A549 (cell line): ENCODE measurements around the gene ADCY3. TPM values are rescaled to one million over a fixed set of nuclear protein-coding genes. Genes with fewer than 3 reads are reported as not detected.

Experiments used
- ATAC-seq, 2 experiments: fragments of 200-7000 bp in 1 of 2; fragments of >200 bp in 1 of 2; cut with Nextera tagmentation in 1 of 2; cut with Tn5 transposase in 1 of 2; 3 replicates each; pipeline versions ENCODE4 v1.8.0 to v1.9.1; 2018 to 2020; ENCODE audit warnings: mild to moderate bottlenecking in 1 of 2, moderate library complexity in 1 of 2
- CTCF ChIA-PET: fragments of 300-600 bp; sonication (Branson Sonifier 250); formaldehyde crosslinking; extraction: SDS; loops from one replicate; lab custom pipeline; 2021; ENCODE audit warnings: antibody characterized with exemption, inconsistent platforms; lab: Yijun Ruan, JAX
- POLR2A ChIA-PET: fragments of 350-600 bp; formaldehyde crosslinking; extraction: SDS; loops from one replicate; lab custom pipeline; 2021; ENCODE audit warnings: antibody characterized with exemption, inconsistent platforms; lab: Yijun Ruan, JAX
- DNase-seq, 2 experiments: peaks; one replicate each; pipeline versions ENCODE4 v3.0.0 to v3.0.0-alpha.2; 2011 to 2016; ENCODE audit warnings: low read depth in 1 of 2, low spot score in 1 of 2
- FAIRE-seq: peaks from 2 replicates; lab custom pipeline; 2011; peaks lifted over from hg19 to GRCh38; lab: Jason Lieb, UNC
- H3K27ac ChIP-seq, 2 experiments: fragments of >200 bp; sonication (Bioruptor Twin); formaldehyde crosslinking; 3 replicates each; pipeline ENCODE4 v1.5.1; 2016 to 2017
- H3K4me1 ChIP-seq: fragments of >200 bp; sonication (Bioruptor Twin); formaldehyde crosslinking; 3 replicates; pipeline ENCODE4 v1.6.1; 2016
- H3K4me2 ChIP-seq: fragments of >200 bp; sonication (Bioruptor Twin); formaldehyde crosslinking; 3 replicates; pipeline ENCODE4 v1.6.1; 2016
- H3K4me3 ChIP-seq: fragments of >200 bp; sonication (Bioruptor Twin); formaldehyde crosslinking; 3 replicates; pipeline ENCODE4 v1.5.1; 2016
- H3K9me3 ChIP-seq: fragments of >200 bp; sonication (Bioruptor Twin); formaldehyde crosslinking; 3 replicates; pipeline ENCODE4 v1.6.1; 2016
- BHLHE40 ChIP-seq: IDR thresholded peaks from 2 replicates; pipeline ENCODE4 v1.6.1; 2012; ENCODE audit warnings: low read depth, low read length, inconsistent platforms
- CBX2 ChIP-seq: fragments of 200-600 bp; sonication (generic); IDR thresholded peaks from 2 replicates; pipeline ENCODE4 v1.6.1; 2016; ENCODE audit warnings: low read depth, mild to moderate bottlenecking, borderline replicate concordance
- CHD4 ChIP-seq: fragments of 200-600 bp; sonication (generic); IDR thresholded peaks from 2 replicates; pipeline ENCODE4 v1.6.1; 2016; ENCODE audit warnings: antibody characterized with exemption, mild to moderate bottlenecking, borderline replicate concordance
- E2F6 ChIP-seq: IDR thresholded peaks from 2 replicates; pipeline ENCODE4 v1.6.1; 2012; ENCODE audit warnings: low read depth, borderline replicate concordance
- EHF ChIP-seq: fragments of 250-450 bp; sonication (Bioruptor Pico); IDR thresholded peaks from 2 replicates; pipeline ENCODE4 v1.5.0; 2020; ENCODE audit warnings: mild to moderate bottlenecking
- EHMT2 ChIP-seq: fragments of 200-600 bp; sonication (generic); IDR thresholded peaks from 2 replicates; pipeline ENCODE4 v1.6.1; 2016; ENCODE audit warnings: antibody characterized with exemption, low read depth, mild to moderate bottlenecking, moderate library complexity
- ESRRA ChIP-seq: fragments of 150-350 bp; IDR thresholded peaks from 2 replicates; pipeline ENCODE4 v1.6.1; 2014; ENCODE audit warnings: mild to moderate bottlenecking, low read length, borderline replicate concordance
- HDAC2 ChIP-seq: fragments of 200-600 bp; sonication (generic); IDR thresholded peaks from 2 replicates; pipeline ENCODE4 v1.6.1; 2016
- HES2 ChIP-seq: fragments of >200 bp; sonication (Bioruptor Twin); formaldehyde crosslinking; IDR thresholded peaks from 2 replicates; pipeline ENCODE4 v1.6.1; 2016
- HOXB13 ChIP-seq: fragments of 250-450 bp; sonication (Bioruptor Pico); IDR thresholded peaks from 2 replicates; pipeline ENCODE4 v1.5.0; 2020; ENCODE audit warnings: low read depth, mild to moderate bottlenecking, moderate library complexity
- JUNB ChIP-seq: fragments of >200 bp; sonication (Bioruptor Twin); formaldehyde crosslinking; IDR thresholded peaks from 2 replicates; pipeline ENCODE4 v1.6.1; 2016
- KDM1A ChIP-seq: fragments of 200-600 bp; sonication (generic); IDR thresholded peaks from 2 replicates; pipeline ENCODE4 v1.6.1; 2016; ENCODE audit warnings: low read depth, mild to moderate bottlenecking
- KDM5A ChIP-seq: fragments of 200-600 bp; sonication (generic); IDR thresholded peaks from 2 replicates; pipeline ENCODE4 v1.6.1; 2016; ENCODE audit warnings: antibody characterized with exemption, mild to moderate bottlenecking
- MAFK ChIP-seq: fragments of 450-650 bp; IDR thresholded peaks from 2 replicates; pipeline ENCODE4 v1.6.1; 2014; ENCODE audit not compliant: partially characterized antibody
- NFE2L2 ChIP-seq: fragments of 150-350 bp; conservative IDR thresholded peaks from 2 replicates; pipeline ENCODE4 v1.6.1; 2014; ENCODE audit warnings: low read length
- NPAS2 ChIP-seq: fragments of 250-450 bp; sonication (Bioruptor Pico); IDR thresholded peaks from 2 replicates; pipeline ENCODE4 v1.8.0; 2022; ENCODE audit warnings: mild to moderate bottlenecking, moderate library complexity, borderline replicate concordance
- RARB ChIP-seq: fragments of 250-450 bp; sonication (Bioruptor Pico); IDR thresholded peaks from 2 replicates; pipeline ENCODE4 v1.8.0; 2021; ENCODE audit warnings: mild to moderate bottlenecking, moderate library complexity
- REST ChIP-seq: fragments of 200-600 bp; sonication (generic); IDR thresholded peaks from 2 replicates; pipeline ENCODE4 v1.6.1; 2016; ENCODE audit warnings: antibody characterized with exemption, mild to moderate bottlenecking, moderate library complexity
- RFX5 ChIP-seq: fragments of 450-650 bp; IDR thresholded peaks from 2 replicates; pipeline ENCODE4 v1.7.1; 2014; ENCODE audit warnings: antibody characterized with exemption, mild to moderate bottlenecking, moderate library complexity
- RNF2 ChIP-seq: fragments of 200-600 bp; sonication (generic); IDR thresholded peaks from 2 replicates; pipeline ENCODE4 v1.6.1; 2016; ENCODE audit warnings: low read depth, mild to moderate bottlenecking, antibody characterized with exemption, moderate library complexity, borderline replicate concordance
- SMC3 ChIP-seq: fragments of >200 bp; sonication (Bioruptor Twin); formaldehyde crosslinking; IDR thresholded peaks from 3 replicates; pipeline ENCODE4 v1.6.1; 2018; ENCODE audit warnings: inconsistent platforms
- ZC3H11A ChIP-seq: fragments of 450-650 bp; IDR thresholded peaks from 2 replicates; pipeline ENCODE4 v1.6.1; 2014; ENCODE audit warnings: antibody characterized with exemption, mild to moderate bottlenecking
- WGBS: methylation state at CpG from one replicate; pipeline ENCODE4 v1.1.6; 2017; ENCODE audit errors: missing lambda C conversion rate; 5-methylcytosine and 5-hydroxymethylcytosine counted together
- polyA plus RNA-seq, 4 experiments: library from polyadenylated mRNA; depleted of rRNA in 3 of 4; stranded (reverse); fragments of >200 nt; fragmentation: RNase III in 1 of 4; extraction: RNeasy Plus Mini Kit Qiagen cat#74134 plus additional on column Dnase treatment in 1 of 4; gene quantifications; 2 replicates in 3 of 4; 3 replicates in 1 of 4; pipeline ENCODE4 v1.2.3, GENCODE V29; 2011 to 2017
- TF ChIP-seq, protein P1 (sequence below): fragments of 450-650 bp; IDR thresholded peaks from 2 replicates; pipeline ENCODE4 v1.6.1; 2014; ENCODE audit warnings: antibody characterized with exemption

Gene ADCY3
- polyA plus RNA-seq, 2 of the 4 experiments (the other 2 are of a cell fraction) = 37.4 to 65.4 TPM

GRCh38 chr2:24924732-24925131, 4.7 kb upstream of the ADCY3 start:
- no peak for ATAC-seq
- Histone ChIP-seq H3K27ac (no peak overlapping the region), H3K4me3 (no peak overlapping the region), H3K9me3 (no peaks in the 10 kb centered on the region), H3K4me2 (no peak overlapping the region), H3K4me1 (peaks cover 7% of the 10 kb centered on the region; the same call in 1 of the 3 replicates)
- no peak for FAIRE-seq
- WGBS = 75% methylated on average over 6 of the region's 6 CpGs
- CTCF ChIA-PET = interaction anchor here (0.8 to 1.0 kb wide), 2 partner anchors 14 to 272 kb away, joined by 3 read pairs; no protein-coding TSS in a partner anchor
- POLR2A ChIA-PET = no interaction called here
- DNase-seq = no peak
- TF ChIP-seq ZC3H11A (no peak), RARB (no peak), KDM5A (no peak), E2F6 (no peak), CBX2 (no peak), MAFK (no peak), HES2 (no peak), NPAS2 (CRISPR knock-in tag) (no peak), CHD4 (no peak), KDM1A (no peak), ESRRA (no peak), HDAC2 (no peak), HOXB13 (no peak), JUNB (no peak), REST (no peak), EHMT2 (no peak), EHF (CRISPR knock-in tag) (no peak), NFE2L2 (no peak), SMC3 (no peak)
- TF ChIP-seq, protein P1, sequence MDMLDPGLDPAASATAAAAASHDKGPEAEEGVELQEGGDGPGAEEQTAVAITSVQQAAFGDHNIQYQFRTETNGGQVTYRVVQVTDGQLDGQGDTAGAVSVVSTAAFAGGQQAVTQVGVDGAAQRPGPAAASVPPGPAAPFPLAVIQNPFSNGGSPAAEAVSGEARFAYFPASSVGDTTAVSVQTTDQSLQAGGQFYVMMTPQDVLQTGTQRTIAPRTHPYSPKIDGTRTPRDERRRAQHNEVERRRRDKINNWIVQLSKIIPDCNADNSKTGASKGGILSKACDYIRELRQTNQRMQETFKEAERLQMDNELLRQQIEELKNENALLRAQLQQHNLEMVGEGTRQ = no peak

DNA sequence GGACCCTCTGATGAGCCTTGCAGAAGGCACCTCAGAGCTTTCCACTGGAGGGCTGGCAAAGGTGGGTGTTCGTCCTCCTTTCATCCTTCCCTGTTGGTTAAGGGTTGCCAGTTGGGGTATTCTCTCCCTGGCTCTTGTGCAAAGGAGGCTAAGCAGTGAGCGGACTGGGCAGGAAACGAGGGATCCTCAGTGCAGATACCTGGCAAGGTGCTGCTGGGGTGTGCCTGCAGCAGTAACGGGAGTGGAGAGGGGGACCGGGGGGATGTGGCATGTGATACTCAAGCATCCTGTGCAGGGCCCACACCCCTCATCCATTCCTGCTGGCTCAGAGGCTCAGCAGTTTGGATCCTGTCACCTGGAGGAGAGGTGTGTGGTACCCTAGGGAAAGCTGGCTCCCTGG, 4.2 kb upstream of the ADCY3 start:
- ChIA-PET POLR2A (no interaction called here), CTCF (interaction anchor here (0.8 to 1.3 kb wide), 4 partner anchors 8 to 273 kb away, joined by 3 to 4 read pairs (median 3); no protein-coding TSS in a partner anchor)
- no peak overlapping the region for H3K4me2 ChIP-seq
- H3K4me1 ChIP-seq = peaks cover 7% of the 10 kb centered on the region; the same call in 2 of the 3 replicates
- no peak for FAIRE-seq
- no peak overlapping the region for H3K27ac ChIP-seq
- 91% methylated on average over 5 of the region's 5 CpGs for WGBS
- no peak for TF ChIP-seq BHLHE40
- no peak for TF ChIP-seq RNF2
- no peak for TF ChIP-seq REST
- no peak for TF ChIP-seq RFX5
- no peaks in the 10 kb centered on the region for H3K9me3 ChIP-seq
- ATAC-seq = no peak
- H3K4me3 ChIP-seq = no peak overlapping the region
- no peak for DNase-seq
